ENCODE results near the gene RILP.
A peak's percentile ranks its signal among the peaks of the same experiment; 100 is the strongest.

Gene RILP

GRCh38 chr17:1648173-1648962 lies 1.3 kb downstream of the RILP start:
- peak in 6 of 56 donors; percentile 40 to 66 (median 62) for DNase-seq

GRCh38 chr17:1647802-1648171 lies 1.9 kb downstream of the RILP start:
- no peak for DNase-seq

GRCh38 chr17:1646199-1646875 lies 3.3 kb downstream of the RILP start:
- DNase-seq: no peak

- DNase-seq: peak in 8 of 56 donors; percentile 17 to 42 (median 36)
Measured at GRCh38 chr17:1645207-1646171, 4.2 kb downstream of the RILP start, which contains the start of gene SCARF1. Gene SCARF1 (minus strand): TSS chr17:1645732. CDS start chr17:1645697, 35 bp downstream.

GRCh38 chr17:1644493-1645206 lies 5.0 kb downstream of the RILP start:
- DNase-seq: no peak

- no peak for DNase-seq
Measured at GRCh38 chr17:1643999-1644492, 5.6 kb downstream of the RILP start.

GRCh38 chr17:1643293-1643998 lies 6.2 kb downstream of the RILP start:
- DNase-seq: peak in 6 of 56 donors; percentile 12 to 69 (median 28)

GRCh38 chr17:1641065-1641403 lies 8.6 kb downstream of the RILP start:
- peak in 2 of 56 donors; percentile 14 to 20 for DNase-seq

GRCh38 chr17:1640329-1641064 lies 9.2 kb downstream of the RILP start:
- DNase-seq: peak in 20 of 56 donors; percentile 7 to 72 (median 50)

- peak in 4 of 56 donors; percentile 16 to 27 (median 20) for DNase-seq
Measured at GRCh38 chr17:1639549-1640180, 10.0 kb downstream of the RILP start.

GRCh38 chr17:1638624-1639300 lies 10.9 kb downstream of the RILP start:
- no peak for DNase-seq

GRCh38 chr17:1638171-1638590 lies 11.5 kb downstream of the RILP start:
- peak in 1 of 56 donors; percentile 10 for DNase-seq

GRCh38 chr17:1636732-1637285 lies 12.9 kb downstream of the RILP start:
- no peak for DNase-seq

- no peak for DNase-seq
Measured at GRCh38 chr17:1635675-1636465, 13.8 kb downstream of the RILP start.

GRCh38 chr17:1634841-1635650 lies 14.6 kb downstream of the RILP start:
- DNase-seq: no peak

GRCh38 chr17:1630662-1631061 lies 19.0 kb downstream of the RILP start:
- DNase-seq: no peak

All from amygdala (tissue), 56 donors.